K562 (cell line): ENCODE data around the gene DIS3L. TPM values are rescaled to one million over a fixed set of nuclear protein-coding genes. Genes with fewer than 3 reads are reported as not detected.

Experiments
- ATAC-seq: fragments of 200-7000 bp; cut with Tn5 transposase; 3 replicates; pipeline ENCODE4 v1.9.1; 2020; ENCODE audit warnings: moderate library complexity
- BruUV-seq: library from RNA; stranded (reverse); fragments of 400-500 nt; replicated peaks from 2 replicates; lab custom pipeline; 2021; lab: Mats Ljungman, UMichigan
- CTCF ChIA-PET: fragments of 300-600 bp; formaldehyde crosslinking; extraction: SDS; loops from one replicate; lab custom pipeline; 2021; ENCODE audit warnings: low intra/inter-chr PET ratio; lab: Yijun Ruan, JAX
- POLR2A ChIA-PET: fragments of 300-600, 350-650 bp; sonication (Branson Sonifier 250); formaldehyde crosslinking; extraction: SDS; loops from one replicate; lab custom pipeline; 2021; ENCODE audit warnings: antibody characterized with exemption, inconsistent platforms; lab: Yijun Ruan, JAX
- DNase-seq, 4 experiments: peaks; one replicate each; pipeline versions ENCODE4 v3.0.0 to v3.0.0-alpha.2; 2011 to 2018; ENCODE audit warnings: low spot score in 3 of 4, mixed read lengths in 3 of 4; ENCODE audit errors: extremely low read depth in 1 of 4
- FAIRE-seq: peaks from 2 replicates; lab custom pipeline; 2011; peaks lifted over from hg19 to GRCh38; lab: Jason Lieb, UNC
- H2AFZ ChIP-seq: 2 replicates; pipeline ENCODE4 v1.6.0; 2011; ENCODE audit warnings: low read depth, low read length, control low read depth, inconsistent platforms
- H3K27ac ChIP-seq: fragments of 200-600 bp; 3 replicates; pipeline ENCODE4 v1.8.0; 2011; ENCODE audit warnings: low read depth, mild to moderate bottlenecking, control low read depth, inconsistent platforms, low read length, moderate library complexity, mixed read lengths; ENCODE audit errors: extremely low read depth
- H3K27me3 ChIP-seq, 2 experiments: fragments of 300-600 bp in 1 of 2; 2 replicates in 1 of 2; 3 replicates in 1 of 2; pipeline versions ENCODE4 v1.6.0 to v1.8.0; 2011; ENCODE audit warnings: inconsistent platforms in 2 of 2, low read length in 2 of 2, mild to moderate bottlenecking in 1 of 2, mixed read lengths in 1 of 2, moderate library complexity in 1 of 2; ENCODE audit not compliant: control insufficient read depth in 2 of 2, insufficient read depth in 2 of 2
- H3K36me3 ChIP-seq: fragments of 300-600 bp; 3 replicates; pipeline ENCODE4 v1.8.0; 2011; ENCODE audit warnings: mild to moderate bottlenecking, low read length, inconsistent platforms; ENCODE audit not compliant: control insufficient read depth, insufficient read depth
- H3K4me1 ChIP-seq, 2 experiments: fragments of 200-600 bp in 1 of 2; replicated peaks in 1 of 2; 2 replicates in 1 of 2; 3 replicates in 1 of 2; pipeline versions ENCODE4 v1.5.1 to v1.8.0; 2011; ENCODE audit warnings: inconsistent platforms in 2 of 2, low read length in 2 of 2, mild to moderate bottlenecking in 1 of 2, mixed read lengths in 1 of 2, moderate library complexity in 1 of 2; ENCODE audit not compliant: control insufficient read depth in 2 of 2, insufficient read depth in 2 of 2
- H3K4me2 ChIP-seq: 2 replicates; pipeline ENCODE4 v1.6.1; 2011; ENCODE audit warnings: low read length, control low read depth, inconsistent platforms, mixed read lengths; ENCODE audit not compliant: insufficient read depth
- H3K4me3 ChIP-seq: fragments of 200-600 bp; sonication (generic), shearing (Covaris generic); 2 replicates; pipeline ENCODE4 v1.5.1; 2016; ENCODE audit warnings: control low read depth, inconsistent platforms
- H3K79me2 ChIP-seq: fragments of 200-600 bp; 3 replicates; pipeline ENCODE4 v1.8.0; 2011; ENCODE audit warnings: low read length, inconsistent platforms; ENCODE audit not compliant: control insufficient read depth, insufficient read depth
- H3K9ac ChIP-seq, 2 experiments: 2 replicates each; pipeline versions ENCODE4 v1.6.0 to v1.6.1; 2011; ENCODE audit warnings: low read depth in 2 of 2, low read length in 2 of 2, control low read depth in 1 of 2, inconsistent platforms in 1 of 2, mild to moderate bottlenecking in 1 of 2, mixed read lengths in 1 of 2; ENCODE audit not compliant: insufficient read depth in 1 of 2
- H3K9me1 ChIP-seq: one replicate; pipeline ENCODE4 v1.6.0; 2011; ENCODE audit warnings: inconsistent platforms, mild to moderate bottlenecking, low read length, moderate library complexity; ENCODE audit not compliant: control insufficient read depth, insufficient read depth
- H3K9me3 ChIP-seq: replicated peaks from 2 replicates; pipeline ENCODE4 v1.5.1; 2011; ENCODE audit warnings: low read depth, low read length, inconsistent platforms; ENCODE audit not compliant: control insufficient read depth, insufficient read depth
- H4K20me1 ChIP-seq: replicated peaks from 2 replicates; pipeline ENCODE4 v1.6.1; 2011; ENCODE audit warnings: low read length, inconsistent platforms, mixed read lengths; ENCODE audit not compliant: control insufficient read depth, insufficient read depth
- BACH1 ChIP-seq: fragments of 200-800 bp; sonication (Bioruptor generic); IDR thresholded peaks from 2 replicates; pipeline ENCODE4 v1.6.1; 2016; ENCODE audit warnings: missing genetic modification characterization, missing compliant biosample characterization
- CC2D1A ChIP-seq: fragments of 450-650 bp; IDR thresholded peaks from 2 replicates; pipeline ENCODE4 v1.6.1; 2017; ENCODE audit warnings: mild to moderate bottlenecking
- DMBX1 ChIP-seq: fragments of 250-450 bp; sonication (Bioruptor Pico); IDR thresholded peaks from 2 replicates; pipeline ENCODE4 v1.8.0; 2022; ENCODE audit warnings: inconsistent platforms, mild to moderate bottlenecking, moderate library complexity, borderline replicate concordance
- ZNF134 ChIP-seq: fragments of 250-450 bp; sonication (Bioruptor Pico); conservative IDR thresholded peaks from 2 replicates; pipeline ENCODE4 v1.4.0; 2020
- ZNF75A ChIP-seq: fragments of 450-650 bp; formaldehyde crosslinking; IDR thresholded peaks from 2 replicates; pipeline ENCODE4 v1.4.0; 2020; ENCODE audit warnings: mild to moderate bottlenecking
- WGBS: fragments of 100-300 bp; shearing (Covaris generic); methylation state at CpG from one replicate; pipeline ENCODE4 v1.1.6; 2016; ENCODE audit warnings: low coverage, mixed read lengths; ENCODE audit not compliant: insufficient coverage; ENCODE audit errors: missing lambda C conversion rate; 5-methylcytosine and 5-hydroxymethylcytosine counted together
- in situ Hi-C: fragments of 300-500 bp; cut with MboI; formaldehyde crosslinking; loops from 4 replicates; pipeline ENCODE4 v1.15.0; 2018; ENCODE audit warnings: inconsistent platforms, mixed read lengths
- intact Hi-C: fragments of 100-400 bp; cut with micrococcal nuclease; formaldehyde crosslinking; loops from 2 replicates; pipeline ENCODE4 v1.14.2; 2022
- polyA plus RNA-seq, 8 experiments: library from polyadenylated mRNA; depleted of rRNA in 4 of 8; stranded (reverse) in 5 of 8; unstranded in 3 of 8; fragments of >200 nt; fragmentation: Nextera tagmentation in 2 of 8; fragmentation: Illumina TruSeq in 1 of 8; extraction: Ambion mirVana in 2 of 8; extraction: Trizol in 1 of 8; gene quantifications; 2 replicates each; pipeline versions ENCODE4 v1.2.1 to v1.2.3, GENCODE V29; 2011 to 2014; ENCODE audit warnings: inconsistent platforms in 1 of 8, missing spikeins in 1 of 8
- total RNA-seq, 7 experiments: library from RNA; depleted of rRNA in 6 of 7; stranded (reverse); fragments of >200 nt in 6 of 7; fragmentation: Illumina TruSeq in 2 of 7; extraction: Trizol in 2 of 7; gene quantifications; 2 replicates each; pipeline versions ENCODE4 v1.2.1 to v1.2.3, GENCODE V29; 2011 to 2021; ENCODE audit warnings: low replicate concordance in 1 of 7
- TF ChIP-seq, protein P1 (sequence below): fragments of 250-450 bp; sonication (Bioruptor Pico); IDR thresholded peaks from 2 replicates; pipeline ENCODE4 v1.4.0; 2020; ENCODE audit warnings: mild to moderate bottlenecking, moderate library complexity, borderline replicate concordance

Gene DIS3L
- total and polyA plus RNA-seq, 9 of the 15 experiments (the other 6 are each of a cell fraction or from before 2014, with no cell fraction given) = 5.9 to 34.6 (median 16.9) TPM

DNA sequence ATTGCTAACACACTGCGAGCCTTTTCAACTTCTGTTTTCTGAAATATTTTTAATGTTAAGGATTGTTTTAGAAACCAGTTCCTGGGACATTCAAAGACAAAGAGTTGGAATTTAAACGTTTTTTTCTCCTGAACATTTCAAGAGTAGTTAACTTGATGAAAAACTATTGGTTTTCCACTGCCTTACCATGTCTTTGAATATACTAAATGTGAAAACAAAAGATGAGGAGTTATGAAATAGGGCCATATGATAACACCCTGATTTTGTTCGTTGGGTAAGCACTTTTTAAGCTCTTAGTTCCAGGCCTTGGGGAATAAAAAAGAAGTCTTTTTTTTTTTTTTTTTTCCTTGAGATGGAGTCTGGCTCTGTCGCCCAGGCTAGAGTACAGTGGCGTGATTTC lies 2.8 kb downstream of the DIS3L start:
- no peak for TF ChIP-seq DMBX1 (CRISPR knock-in tag)
- TF ChIP-seq CC2D1A = no peak
- TF ChIP-seq, protein P1, sequence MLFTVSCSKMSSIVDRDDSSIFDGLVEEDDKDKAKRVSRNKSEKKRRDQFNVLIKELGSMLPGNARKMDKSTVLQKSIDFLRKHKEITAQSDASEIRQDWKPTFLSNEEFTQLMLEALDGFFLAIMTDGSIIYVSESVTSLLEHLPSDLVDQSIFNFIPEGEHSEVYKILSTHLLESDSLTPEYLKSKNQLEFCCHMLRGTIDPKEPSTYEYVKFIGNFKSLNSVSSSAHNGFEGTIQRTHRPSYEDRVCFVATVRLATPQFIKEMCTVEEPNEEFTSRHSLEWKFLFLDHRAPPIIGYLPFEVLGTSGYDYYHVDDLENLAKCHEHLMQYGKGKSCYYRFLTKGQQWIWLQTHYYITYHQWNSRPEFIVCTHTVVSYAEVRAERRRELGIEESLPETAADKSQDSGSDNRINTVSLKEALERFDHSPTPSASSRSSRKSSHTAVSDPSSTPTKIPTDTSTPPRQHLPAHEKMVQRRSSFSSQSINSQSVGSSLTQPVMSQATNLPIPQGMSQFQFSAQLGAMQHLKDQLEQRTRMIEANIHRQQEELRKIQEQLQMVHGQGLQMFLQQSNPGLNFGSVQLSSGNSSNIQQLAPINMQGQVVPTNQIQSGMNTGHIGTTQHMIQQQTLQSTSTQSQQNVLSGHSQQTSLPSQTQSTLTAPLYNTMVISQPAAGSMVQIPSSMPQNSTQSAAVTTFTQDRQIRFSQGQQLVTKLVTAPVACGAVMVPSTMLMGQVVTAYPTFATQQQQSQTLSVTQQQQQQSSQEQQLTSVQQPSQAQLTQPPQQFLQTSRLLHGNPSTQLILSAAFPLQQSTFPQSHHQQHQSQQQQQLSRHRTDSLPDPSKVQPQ (CRISPR knock-in tag) = no peak
- TF ChIP-seq ZNF134 (CRISPR knock-in tag) = no peak
- no peak for TF ChIP-seq BACH1 (tag)
- TF ChIP-seq ZNF75A (CRISPR knock-in tag) = no peak
- intact Hi-C loops = no loop called here
- Histone ChIP-seq H2AFZ (no peak overlapping the region), H3K4me3 (no peak overlapping the region), H3K4me2 (no peak overlapping the region), H3K79me2 (peaks cover 22% of the 10 kb centered on the region), H3K9me3 (no peaks in the 10 kb centered on the region), H3K4me1 (peaks cover 17 to 20% of the 10 kb centered on the region in 2 experiments), H3K27ac (no peak overlapping the region), H3K27me3 (no peaks in the 10 kb centered on the region), H3K9me1 (no peaks in the 10 kb centered on the region), H3K9ac (no peak overlapping the region; a peak in 1 of 4 replicates), H4K20me1 (no peaks in the 10 kb centered on the region), H3K36me3 (peaks cover 21% of the 10 kb centered on the region)
- ChIA-PET POLR2A (interaction anchor here (1.7 kb wide), 1 partner anchor 28 kb away, joined by 4 read pairs; no protein-coding TSS in a partner anchor), CTCF (no interaction called here)
- 41% methylated on average over 3 of the region's 5 CpGs for WGBS
- ATAC-seq (no peak), DNase-seq (no peak), FAIRE-seq (no peak)
- in situ Hi-C loops = no loop called here
- no TSS peak for BruUV-seq
